LNCaP clone FGC (cell line): ENCODE results near the gene DNAJC17.

Experiments
- DNase-seq: peaks from one replicate; pipeline ENCODE4 v3.0.0-alpha.2; 2011; ENCODE audit warnings: low read depth
- H3K4me3 ChIP-seq: 2 replicates; pipeline ENCODE4 v1.5.1; 2011; ENCODE audit warnings: mild to moderate bottlenecking, low read depth, low read length, control low read depth
- TF ChIP-seq, protein P1 (sequence below): IDR thresholded peaks from 2 replicates; pipeline ENCODE4 v1.5.1; 2012; ENCODE audit warnings: mild to moderate bottlenecking; ENCODE audit not compliant: control insufficient read depth, insufficient read depth; ENCODE audit errors: extremely low read depth

The DNAJC17 gene

DNA sequence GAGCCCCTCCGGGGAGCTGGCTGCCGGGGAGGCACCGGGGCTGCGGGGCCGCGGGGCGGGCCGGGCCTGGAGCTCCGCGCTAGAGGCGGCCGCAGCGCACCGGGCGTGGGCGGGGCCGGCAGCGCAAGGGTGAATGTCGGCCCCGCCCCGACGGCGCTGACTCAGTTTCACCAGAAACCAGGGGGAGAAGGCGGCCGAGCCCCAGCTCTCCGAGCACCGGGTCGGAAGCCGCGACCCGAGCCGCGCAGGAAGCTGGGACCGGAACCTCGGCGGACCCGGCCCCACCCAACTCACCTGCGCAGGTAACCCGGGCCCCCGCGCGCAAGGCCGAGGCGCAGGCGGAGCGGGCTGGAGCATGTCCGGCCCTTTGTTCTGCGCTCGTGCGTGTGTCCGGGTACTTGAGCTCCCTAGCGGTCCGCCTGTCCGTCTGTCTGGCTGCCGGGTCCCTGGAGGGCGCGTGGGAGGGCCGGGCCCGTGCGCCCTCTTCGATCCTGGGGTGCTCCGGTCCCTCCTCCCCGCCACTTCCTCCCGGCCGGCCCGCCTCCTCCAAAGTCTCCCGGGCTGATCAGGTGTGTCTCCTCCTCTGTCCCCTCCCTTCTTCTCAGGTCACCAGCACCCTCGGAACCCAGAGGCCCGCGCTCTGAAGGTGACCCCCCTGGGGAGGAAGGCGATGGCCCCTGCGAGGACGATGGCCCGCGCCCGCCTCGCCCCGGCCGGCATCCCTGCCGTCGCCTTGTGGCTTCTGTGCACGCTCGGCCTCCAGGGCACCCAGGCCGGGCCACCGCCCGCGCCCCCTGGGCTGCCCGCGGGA is 36.8 kb upstream of the DNAJC17 start, which contains the start of gene SPINT1:
TSS of gene SPINT1 (plus strand) at position 164 of the 811 bp plus-strand sequence. CDS start at position 671, 507 bp downstream.
- DNase-seq: no peak
- TF ChIP-seq, protein P1, sequence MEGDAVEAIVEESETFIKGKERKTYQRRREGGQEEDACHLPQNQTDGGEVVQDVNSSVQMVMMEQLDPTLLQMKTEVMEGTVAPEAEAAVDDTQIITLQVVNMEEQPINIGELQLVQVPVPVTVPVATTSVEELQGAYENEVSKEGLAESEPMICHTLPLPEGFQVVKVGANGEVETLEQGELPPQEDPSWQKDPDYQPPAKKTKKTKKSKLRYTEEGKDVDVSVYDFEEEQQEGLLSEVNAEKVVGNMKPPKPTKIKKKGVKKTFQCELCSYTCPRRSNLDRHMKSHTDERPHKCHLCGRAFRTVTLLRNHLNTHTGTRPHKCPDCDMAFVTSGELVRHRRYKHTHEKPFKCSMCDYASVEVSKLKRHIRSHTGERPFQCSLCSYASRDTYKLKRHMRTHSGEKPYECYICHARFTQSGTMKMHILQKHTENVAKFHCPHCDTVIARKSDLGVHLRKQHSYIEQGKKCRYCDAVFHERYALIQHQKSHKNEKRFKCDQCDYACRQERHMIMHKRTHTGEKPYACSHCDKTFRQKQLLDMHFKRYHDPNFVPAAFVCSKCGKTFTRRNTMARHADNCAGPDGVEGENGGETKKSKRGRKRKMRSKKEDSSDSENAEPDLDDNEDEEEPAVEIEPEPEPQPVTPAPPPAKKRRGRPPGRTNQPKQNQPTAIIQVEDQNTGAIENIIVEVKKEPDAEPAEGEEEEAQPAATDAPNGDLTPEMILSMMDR: no peak
- H3K4me3 ChIP-seq: peak within 1 kb of the TSS; percentile 80

DNA sequence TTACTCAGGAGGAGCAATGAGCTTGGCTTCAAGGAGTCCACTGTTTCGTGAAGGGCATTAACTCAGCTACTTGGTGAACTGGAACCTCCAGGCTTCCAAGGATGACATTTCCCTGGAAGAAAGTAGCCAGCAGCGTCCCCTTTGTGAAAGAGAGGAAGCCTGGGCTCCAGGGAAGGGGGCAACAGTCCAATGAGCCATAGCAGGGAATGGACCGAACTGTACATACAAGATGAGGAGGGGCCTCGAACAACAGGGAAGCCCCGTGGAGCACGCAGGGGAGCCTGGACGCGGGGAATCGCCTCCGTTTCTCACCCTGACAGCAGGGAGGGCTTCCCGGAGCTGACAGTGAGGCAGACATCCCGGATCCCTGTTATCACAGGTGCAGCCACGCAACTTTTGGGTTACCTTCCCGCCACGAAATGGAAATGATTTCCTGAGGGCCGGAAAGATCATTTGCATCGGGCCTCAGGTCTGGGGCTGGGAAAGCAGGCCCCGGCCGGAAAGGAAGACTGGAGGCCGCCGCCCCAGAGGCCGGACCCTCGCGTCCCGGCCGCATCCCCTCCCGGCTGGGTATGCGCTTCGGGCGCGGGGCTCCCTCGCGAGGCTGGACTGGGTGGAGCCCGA is 36.1 kb upstream of the DNAJC17 start:
- H3K4me3 ChIP-seq: peak overlapping the region; percentile 80
- no peak for DNase-seq
- TF ChIP-seq, protein P1: no peak

DNA sequence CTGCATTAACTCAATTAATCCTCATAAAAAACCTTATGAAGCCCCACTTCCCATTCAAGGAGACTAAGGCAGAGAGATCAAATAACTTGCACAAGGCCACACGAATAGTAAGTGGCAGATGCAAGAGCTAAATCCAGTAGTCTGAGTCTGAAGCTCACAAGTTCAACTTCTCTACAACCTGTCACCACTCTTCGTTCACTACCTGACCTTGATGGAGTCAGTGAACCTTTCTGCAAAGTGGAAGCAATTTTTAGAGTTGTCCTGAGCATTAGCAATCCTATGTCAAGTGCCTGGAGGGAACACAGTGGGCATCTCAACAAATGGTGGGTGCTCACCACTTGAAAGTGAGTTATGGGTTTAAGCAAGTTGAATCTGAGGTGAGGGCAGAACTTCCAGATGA is 34.5 kb upstream of the DNAJC17 start:
- no peak for DNase-seq
- TF ChIP-seq, protein P1: no peak
- no peak overlapping the region for H3K4me3 ChIP-seq

DNA sequence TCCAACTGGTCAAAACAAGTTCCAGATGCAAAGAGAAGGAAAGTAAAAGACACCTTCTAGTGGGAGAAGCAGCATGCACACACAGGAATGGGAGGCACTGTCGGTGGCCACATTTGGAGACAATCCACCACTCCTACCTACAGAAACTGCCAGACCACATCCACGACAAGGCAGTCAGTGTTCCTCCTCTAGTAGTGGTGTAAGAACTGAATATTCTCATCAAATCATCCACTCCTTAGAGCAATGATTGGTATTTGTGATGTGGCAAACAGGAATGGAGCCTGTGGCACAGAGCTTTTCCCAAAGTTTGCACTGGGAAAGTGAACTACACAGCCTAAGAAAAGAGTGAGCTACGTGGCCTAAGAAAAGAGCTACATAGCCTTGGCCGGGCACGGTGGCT is 31.5 kb upstream of the DNAJC17 start:
- no peak for DNase-seq
- TF ChIP-seq, protein P1: no peak
- no peak overlapping the region for H3K4me3 ChIP-seq

DNA sequence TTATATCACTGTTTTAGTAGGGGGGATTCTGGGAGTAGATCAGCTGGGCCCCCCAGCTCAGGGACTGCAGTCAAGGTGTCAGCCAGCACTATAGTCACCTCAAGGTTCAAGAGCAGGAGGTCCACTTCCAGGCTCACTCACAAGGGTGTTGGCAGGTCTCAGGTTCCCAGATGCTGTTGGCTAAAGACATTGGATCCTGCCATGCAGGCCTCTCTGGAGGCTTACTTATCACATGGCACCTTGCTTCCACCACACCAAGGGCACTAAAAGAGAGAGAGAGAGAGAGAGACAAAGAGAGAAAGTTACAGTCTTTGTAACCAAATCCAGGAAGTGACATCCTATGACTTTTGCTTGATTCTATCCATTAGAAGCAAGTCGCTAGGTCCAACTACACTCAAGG is 28.7 kb upstream of the DNAJC17 start:
- no peak for DNase-seq
- H3K4me3 ChIP-seq: no peak overlapping the region
- TF ChIP-seq, protein P1: no peak

DNA sequence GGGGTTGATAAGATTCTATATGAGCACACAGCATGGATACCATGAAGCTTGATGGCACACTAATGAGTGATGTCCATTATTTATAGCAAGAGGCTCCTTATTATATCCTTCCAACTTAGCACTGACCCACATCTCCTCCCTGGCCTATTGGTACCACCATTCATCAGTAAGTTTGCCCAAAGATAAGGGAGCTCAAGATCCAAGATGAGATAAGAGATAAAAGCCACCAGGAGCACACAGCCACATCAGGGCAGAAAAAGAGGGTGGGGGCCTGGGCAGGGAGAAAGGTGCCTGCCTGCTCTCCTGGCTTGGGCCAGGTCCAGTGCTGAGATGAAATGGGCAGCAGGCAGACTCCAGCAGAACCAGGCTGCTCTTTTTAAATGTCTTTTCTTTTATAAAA is 25.6 kb upstream of the DNAJC17 start:
- no peak overlapping the region for H3K4me3 ChIP-seq
- DNase-seq: no peak
- TF ChIP-seq, protein P1: no peak
